ENCODE data around the gene CPLANE2. TPM values are rescaled to one million over a fixed set of nuclear protein-coding genes. Genes with fewer than 3 reads are reported as not detected.
A peak's percentile ranks its signal among the peaks of the same experiment; 100 is the strongest.
"Not testable (repeated sequence)": the region's sequence is repeated elsewhere in the genome, so short reads cannot be mapped to it uniquely, and the experiment has no call there.

Gene CPLANE2
- polyA plus RNA-seq, 10 donors: 1.2 to 3.6 (median 2.3) TPM

DNA sequence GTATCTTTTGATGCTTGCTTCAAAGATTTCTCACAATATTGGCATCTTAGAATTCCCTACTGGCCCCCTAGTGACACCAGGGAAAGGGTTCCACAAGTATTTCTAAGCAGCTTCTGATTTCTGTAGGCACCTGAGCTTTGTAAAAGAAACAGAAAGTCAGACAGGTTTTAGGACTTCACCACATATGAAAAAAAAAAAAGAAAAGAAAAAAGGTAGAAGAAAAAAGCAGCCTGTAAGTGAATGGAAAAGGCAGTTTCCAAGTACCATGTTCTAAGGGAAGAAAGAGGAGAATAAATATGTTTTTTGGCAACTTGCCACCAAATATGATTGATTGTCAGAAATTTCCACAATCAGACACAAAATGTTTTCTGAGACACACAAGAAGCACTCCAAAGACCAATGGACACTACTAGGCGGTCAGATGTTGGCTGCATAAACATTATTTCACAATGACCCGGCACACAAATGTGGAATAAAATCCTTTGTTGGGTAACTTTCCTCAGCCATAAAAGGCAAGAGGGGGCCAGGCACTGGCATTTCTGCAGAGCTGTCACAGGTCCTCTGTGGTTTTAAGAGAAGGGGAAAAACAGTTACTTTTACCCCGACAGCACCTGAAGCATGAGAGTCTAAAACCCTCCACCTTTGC lies 12.7 kb upstream of the CPLANE2 start:
- DNase-seq: peak in 1 of 3 donors; percentile 55

GRCh38 chr1:16248603-16249516 lies 11.9 kb upstream of the CPLANE2 start:
- peak; percentile 64 to 74 (median 67) for DNase-seq

- DNase-seq: peak in 1 of 3 donors; percentile 10
Observed at GRCh38 chr1:16248007-16248436, 11.0 kb upstream of the CPLANE2 start.

DNA sequence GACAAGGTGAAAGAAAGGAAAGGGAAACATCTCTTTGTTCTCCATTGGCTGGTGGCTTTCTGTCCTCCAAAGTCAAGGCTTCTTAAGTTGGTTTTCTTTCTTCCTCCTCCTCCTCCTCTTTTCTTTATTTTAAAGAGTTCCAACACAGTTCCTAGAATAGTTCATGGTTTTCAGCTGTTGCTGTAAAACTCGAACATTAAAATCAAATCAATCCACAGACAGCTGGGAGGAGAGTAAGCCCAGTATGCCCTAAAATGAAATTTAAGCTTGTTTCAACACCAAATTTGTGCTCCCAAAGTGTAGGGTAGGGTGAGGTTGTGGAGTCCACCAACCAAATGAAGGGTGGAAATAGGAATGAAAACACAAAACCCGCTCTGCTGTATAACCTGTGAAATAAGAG lies 10.5 kb upstream of the CPLANE2 start:
- DNase-seq: no peak

- peak in 1 of 3 donors; percentile 7 for DNase-seq
Observed at GRCh38 chr1:16246961-16247360, 10.0 kb upstream of the CPLANE2 start.

- not testable (repeated sequence) for DNase-seq
Observed at GRCh38 chr1:16246239-16246638, 9.3 kb upstream of the CPLANE2 start.

GRCh38 chr1:16245476-16246196 lies 8.7 kb upstream of the CPLANE2 start:
- DNase-seq: no peak

DNA sequence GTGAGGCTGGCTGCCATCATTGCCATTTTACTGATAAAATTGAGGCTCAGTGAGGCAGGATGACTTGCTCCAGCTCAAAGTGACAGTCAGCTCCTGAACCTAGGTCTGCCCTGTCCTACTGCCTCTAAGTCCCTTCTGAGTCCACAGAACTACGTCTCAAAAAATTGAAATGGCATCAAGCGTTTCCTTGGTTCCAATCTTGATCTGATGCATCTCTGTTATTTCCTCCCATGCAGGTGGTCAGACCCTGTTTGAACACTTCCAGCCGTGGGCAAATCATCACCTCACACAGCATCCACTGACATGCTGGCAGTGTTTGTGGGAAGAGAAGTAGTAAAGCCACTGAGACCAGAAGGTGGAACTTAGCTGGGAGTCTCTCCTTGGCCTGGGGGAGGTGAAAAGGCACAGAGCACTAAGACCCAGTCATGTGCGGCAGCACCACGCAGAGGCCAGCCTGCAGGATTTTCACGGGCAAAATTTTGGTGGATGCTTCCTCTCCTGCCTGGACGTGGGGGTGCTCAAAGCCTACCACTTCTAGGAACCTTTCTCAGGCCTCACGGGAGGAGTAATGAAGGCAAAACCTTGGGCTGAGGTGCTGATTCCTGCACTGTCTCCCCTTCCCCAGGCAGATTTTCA lies 7.8 kb upstream of the CPLANE2 start:
- DNase-seq: no peak

DNA sequence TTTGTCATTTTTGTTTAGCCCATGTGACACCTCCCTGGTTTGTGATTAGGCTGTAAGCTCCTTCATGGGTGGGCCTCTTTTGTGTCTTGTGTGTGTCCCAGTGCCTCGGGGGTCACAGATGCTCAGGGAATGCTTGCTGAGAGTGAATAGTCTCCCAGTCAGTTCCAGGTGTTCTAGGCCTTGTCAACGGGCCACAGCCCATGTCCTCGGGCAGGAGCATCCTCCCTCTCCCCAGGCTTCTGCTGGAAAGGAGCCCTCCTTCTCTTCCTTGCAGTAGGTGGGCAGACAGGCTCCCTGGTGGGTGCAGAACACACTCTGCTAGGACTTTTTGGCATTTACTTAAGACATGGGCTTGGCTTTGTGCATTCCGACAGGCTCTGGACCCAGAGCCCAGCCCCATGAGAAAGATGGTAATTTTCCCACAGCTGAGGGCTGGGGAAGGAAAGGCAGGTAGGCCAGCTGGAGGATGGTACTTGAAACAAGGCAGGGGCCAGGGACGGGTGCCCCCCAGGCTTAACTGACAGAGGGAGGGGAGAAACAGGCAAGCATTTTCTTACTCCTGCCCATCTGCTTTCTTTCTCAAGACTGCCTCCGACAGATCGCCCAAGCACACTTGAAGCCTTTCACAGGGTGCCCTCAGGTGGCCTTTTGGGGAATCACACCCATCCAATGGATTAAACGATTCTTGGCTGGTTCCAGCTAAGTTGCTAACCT lies 7.1 kb upstream of the CPLANE2 start:
- DNase-seq: peak; percentile 75 to 89 (median 81)

GRCh38 chr1:16243215-16243610 lies 6.2 kb upstream of the CPLANE2 start:
- DNase-seq: peak in 1 of 3 donors; percentile 14

DNA sequence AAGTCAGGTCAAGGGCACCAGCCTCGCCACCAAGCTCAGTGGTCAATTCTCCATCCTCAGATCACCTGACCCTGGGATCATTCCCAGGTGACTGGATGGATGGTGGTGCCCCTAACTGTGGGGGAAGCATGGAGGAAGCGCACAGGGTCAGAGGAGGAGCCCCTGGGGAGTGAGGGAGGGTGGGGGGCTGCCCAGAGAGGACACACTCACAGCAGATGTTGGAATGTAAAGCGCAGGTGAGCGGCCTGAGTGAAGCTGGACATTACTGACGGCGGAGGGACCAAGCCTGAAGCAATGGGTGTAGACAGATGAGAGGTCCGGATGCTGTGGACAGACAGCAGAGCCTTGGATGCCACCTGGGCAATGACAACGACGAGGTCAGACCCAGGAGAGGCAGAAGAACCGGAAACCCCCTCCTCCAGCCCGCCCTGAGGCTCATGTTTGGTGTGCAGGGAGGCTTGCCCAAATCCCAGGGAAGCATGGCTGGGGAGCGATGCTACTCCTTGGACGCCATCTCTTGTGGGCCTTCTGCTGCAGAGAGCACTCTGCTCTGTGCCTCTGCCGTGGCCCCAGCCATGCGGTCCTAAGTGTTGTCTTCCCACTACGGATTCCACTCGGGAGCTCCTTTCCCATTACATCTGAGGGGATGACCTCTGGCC lies 5.7 kb upstream of the CPLANE2 start:
- no peak for DNase-seq

DNA sequence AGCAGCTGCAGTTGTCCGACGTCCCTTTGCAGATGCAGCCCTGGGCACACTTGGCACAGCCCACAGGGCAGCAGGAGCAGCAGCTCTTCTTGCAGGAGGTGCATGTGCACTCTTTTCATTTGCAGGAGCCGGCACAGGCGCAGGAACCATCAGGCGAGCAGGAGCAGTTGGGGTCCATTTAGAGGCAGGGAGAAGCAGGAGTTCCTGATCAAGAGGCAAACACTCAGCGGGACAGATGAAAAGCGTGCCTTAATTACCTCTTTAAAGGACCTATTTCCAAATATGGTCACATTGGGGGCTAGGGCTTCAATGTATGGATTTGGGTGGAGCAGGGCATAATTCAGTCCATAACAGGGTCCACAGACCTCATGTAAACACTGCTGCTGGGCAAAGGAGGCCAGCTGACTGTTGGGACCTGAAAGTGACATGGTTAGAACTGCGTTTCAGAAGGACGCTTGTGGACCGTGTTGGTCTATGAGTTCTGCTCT lies 4.3 kb upstream of the CPLANE2 start:
- peak in 1 of 3 donors; percentile 10 for DNase-seq

DNA sequence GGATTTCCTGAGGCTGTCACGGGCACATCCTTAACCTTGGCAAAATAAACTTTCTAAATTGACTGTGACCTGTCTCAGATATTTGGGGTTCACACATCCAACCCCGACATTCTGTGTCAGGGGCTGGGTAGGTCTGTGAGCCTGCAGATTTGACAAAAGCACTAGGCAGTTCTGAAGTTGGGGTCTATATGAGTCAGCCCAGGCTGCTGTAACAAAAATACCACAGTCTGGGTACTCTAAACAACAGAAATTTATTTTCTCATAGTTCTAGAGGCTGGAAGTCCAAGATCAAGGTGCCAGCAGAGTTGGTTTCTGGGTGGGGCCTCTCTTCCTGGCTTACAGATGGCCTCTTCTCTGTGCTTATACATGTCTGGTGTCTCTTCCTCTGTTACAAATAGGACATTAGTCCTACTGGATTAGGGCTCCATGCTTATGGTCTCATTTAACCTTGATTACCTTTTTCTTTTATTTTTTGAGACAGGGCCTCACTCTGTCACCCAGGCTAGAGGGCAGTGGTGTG lies 3.0 kb upstream of the CPLANE2 start:
- DNase-seq: no peak

GRCh38 chr1:16237343-16237830 lies 404 bp upstream of the CPLANE2 start:
- DNase-seq: no peak

DNA sequence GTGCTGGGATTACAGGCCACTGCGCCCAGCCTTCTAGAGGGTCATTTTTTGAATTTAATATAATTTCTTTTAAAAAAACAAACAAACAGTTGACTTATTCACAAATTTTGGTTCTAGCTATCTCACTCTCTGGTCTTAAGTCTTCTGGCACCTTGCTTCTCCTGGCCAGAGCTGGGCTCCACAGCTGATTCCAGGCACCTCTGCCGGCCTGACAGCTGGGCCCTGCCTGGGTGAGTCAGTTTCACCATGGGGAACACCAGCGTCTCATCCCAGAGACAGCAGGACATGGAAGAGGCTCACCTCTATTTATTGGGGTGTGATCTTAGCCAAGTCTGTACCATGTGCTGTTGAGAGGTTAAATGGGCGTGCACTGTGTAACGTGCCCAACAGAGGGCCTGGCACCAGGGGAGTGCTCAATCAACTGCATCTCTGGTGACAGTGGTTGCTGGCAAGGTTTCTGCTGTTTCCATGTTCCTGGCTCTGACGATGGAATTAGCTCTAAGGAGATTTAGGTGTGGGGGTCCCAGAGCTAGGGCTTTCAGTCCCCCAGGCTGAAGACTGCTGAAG lies 956 bp downstream of the CPLANE2 start:
- no peak for DNase-seq

GRCh38 chr1:16235347-16235746 lies 1.6 kb downstream of the CPLANE2 start:
- no peak for DNase-seq

GRCh38 chr1:16233431-16233830 lies 3.6 kb downstream of the CPLANE2 start:
- no peak for DNase-seq

DNA sequence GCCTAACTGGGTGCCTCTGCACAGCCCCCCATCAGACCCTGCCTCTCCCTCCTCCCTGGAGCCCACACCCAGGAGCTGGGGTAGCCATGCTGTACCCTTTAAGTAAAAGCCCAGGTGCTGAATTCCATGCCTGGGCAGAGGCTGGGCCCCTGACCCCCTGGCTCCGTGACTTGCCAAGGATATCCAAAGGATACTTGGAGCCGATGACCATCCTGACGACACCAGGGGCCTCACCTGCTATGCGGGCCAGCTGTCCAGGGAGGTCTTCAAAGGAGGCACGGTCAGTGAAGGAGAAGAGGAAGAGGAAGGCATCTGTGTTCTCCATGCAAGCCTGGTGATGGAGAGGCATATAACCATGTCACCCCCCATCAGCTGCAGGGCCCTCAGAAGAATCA lies 4.7 kb downstream of the CPLANE2 start:
- no peak for DNase-seq
